SHP77 treated with DMSO at 0.1 percent for 48 hours (cell line): ENCODE results near the gene GNAT3.

Experiments
- DNase-seq: peaks from one replicate; lab custom pipeline; 2025; lab: John Stamatoyannopoulos, UW

Gene GNAT3

GRCh38 chr7:80463272-80463920, 48.5 kb downstream of the GNAT3 start:
- no peak for DNase-seq

GRCh38 chr7:80460857-80461256, 51.0 kb downstream of the GNAT3 start:
- no peak for DNase-seq

GRCh38 chr7:80459776-80460510, 51.9 kb downstream of the GNAT3 start:
- DNase-seq = no peak

GRCh38 chr7:80458822-80459725, 52.8 kb downstream of the GNAT3 start:
- no peak for DNase-seq

GRCh38 chr7:80453699-80454340, 58.0 kb downstream of the GNAT3 start:
- peak; percentile 22 for DNase-seq

- no peak for DNase-seq
Observed at GRCh38 chr7:80450621-80451308, 61.1 kb downstream of the GNAT3 start.

GRCh38 chr7:80449836-80450235, 62.0 kb downstream of the GNAT3 start:
- no peak for DNase-seq

GRCh38 chr7:80445351-80445750, 66.5 kb downstream of the GNAT3 start:
- DNase-seq = no peak

- no peak for DNase-seq
Observed at GRCh38 chr7:80444811-80445210, 67.1 kb downstream of the GNAT3 start.

GRCh38 chr7:80443325-80443724, 68.5 kb downstream of the GNAT3 start:
- DNase-seq = no peak

GRCh38 chr7:80440883-80441282, 71.0 kb downstream of the GNAT3 start:
- DNase-seq = no peak

- no peak for DNase-seq
Observed at GRCh38 chr7:80439894-80440821, 71.7 kb downstream of the GNAT3 start.

- no peak for DNase-seq
Observed at GRCh38 chr7:80435521-80435920, 76.3 kb downstream of the GNAT3 start.

- no peak for DNase-seq
Observed at GRCh38 chr7:80434047-80434446, 77.8 kb downstream of the GNAT3 start.

GRCh38 chr7:80432166-80432565, 79.7 kb downstream of the GNAT3 start:
- no peak for DNase-seq

GRCh38 chr7:80429181-80429580, 82.7 kb downstream of the GNAT3 start:
- DNase-seq = no peak

GRCh38 chr7:80428161-80429054, 83.5 kb downstream of the GNAT3 start:
- peak; percentile 30 for DNase-seq

- no peak for DNase-seq
Observed at GRCh38 chr7:80427218-80427617, 84.6 kb downstream of the GNAT3 start.

- no peak for DNase-seq
Observed at GRCh38 chr7:80420876-80421275, 91.0 kb downstream of the GNAT3 start.
